OCI-LY3 (cell line): ENCODE measurements around the gene PARS2.

Experiments
- EZH2phosphoT487 ChIP-seq: fragments of 200-600 bp; shearing (Covaris generic); IDR thresholded peaks from 2 replicates; pipeline ENCODE4 v1.6.1; 2018; ENCODE audit warnings: antibody characterized with exemption, mixed run types, low read depth
- TF ChIP-seq, protein P1 (sequence below): fragments of 200-600, 300-600 bp; sonication (generic); IDR thresholded peaks from 2 replicates; pipeline ENCODE4 v1.5.1; 2014; ENCODE audit warnings: antibody characterized with exemption, low read length, low read depth

DNA sequence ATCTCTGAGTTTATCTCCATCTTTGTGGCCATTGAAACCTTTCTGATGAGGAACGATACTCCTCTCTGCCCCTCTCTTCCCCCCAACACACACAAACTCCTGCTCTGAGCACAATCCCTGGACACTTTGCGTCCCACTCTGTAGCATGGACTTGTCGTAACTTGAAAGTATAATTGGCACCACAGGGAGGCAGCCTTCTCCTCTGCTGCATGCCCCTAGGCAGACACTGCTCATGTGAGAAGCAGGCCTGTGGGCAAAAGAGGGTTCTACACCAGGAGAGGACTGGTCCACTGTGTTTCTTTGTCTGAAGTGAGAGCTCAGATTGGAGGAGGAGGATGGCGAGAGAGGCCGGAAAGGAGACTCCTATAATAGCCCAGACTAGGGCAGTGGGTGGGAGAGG lies 3.8 kb upstream of the PARS2 start:
- TF ChIP-seq, protein P1, sequence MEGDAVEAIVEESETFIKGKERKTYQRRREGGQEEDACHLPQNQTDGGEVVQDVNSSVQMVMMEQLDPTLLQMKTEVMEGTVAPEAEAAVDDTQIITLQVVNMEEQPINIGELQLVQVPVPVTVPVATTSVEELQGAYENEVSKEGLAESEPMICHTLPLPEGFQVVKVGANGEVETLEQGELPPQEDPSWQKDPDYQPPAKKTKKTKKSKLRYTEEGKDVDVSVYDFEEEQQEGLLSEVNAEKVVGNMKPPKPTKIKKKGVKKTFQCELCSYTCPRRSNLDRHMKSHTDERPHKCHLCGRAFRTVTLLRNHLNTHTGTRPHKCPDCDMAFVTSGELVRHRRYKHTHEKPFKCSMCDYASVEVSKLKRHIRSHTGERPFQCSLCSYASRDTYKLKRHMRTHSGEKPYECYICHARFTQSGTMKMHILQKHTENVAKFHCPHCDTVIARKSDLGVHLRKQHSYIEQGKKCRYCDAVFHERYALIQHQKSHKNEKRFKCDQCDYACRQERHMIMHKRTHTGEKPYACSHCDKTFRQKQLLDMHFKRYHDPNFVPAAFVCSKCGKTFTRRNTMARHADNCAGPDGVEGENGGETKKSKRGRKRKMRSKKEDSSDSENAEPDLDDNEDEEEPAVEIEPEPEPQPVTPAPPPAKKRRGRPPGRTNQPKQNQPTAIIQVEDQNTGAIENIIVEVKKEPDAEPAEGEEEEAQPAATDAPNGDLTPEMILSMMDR = peak; percentile 17; the same call in 1 of the 2 replicates
- no peak for TF ChIP-seq EZH2phosphoT487
